HG02970 (cell line): Measurements from ENCODE around the gene LDB1.

Experiments used
- ATAC-seq: cut with Tn5 transposase; IDR thresholded peaks from one replicate; pipeline ENCODE4 v1.9.1; 2021; ENCODE audit warnings: mild to moderate bottlenecking, moderate library complexity, moderate number of reproducible peaks; ENCODE audit not compliant: unreplicated experiment, low FRiP score

The LDB1 gene

DNA sequence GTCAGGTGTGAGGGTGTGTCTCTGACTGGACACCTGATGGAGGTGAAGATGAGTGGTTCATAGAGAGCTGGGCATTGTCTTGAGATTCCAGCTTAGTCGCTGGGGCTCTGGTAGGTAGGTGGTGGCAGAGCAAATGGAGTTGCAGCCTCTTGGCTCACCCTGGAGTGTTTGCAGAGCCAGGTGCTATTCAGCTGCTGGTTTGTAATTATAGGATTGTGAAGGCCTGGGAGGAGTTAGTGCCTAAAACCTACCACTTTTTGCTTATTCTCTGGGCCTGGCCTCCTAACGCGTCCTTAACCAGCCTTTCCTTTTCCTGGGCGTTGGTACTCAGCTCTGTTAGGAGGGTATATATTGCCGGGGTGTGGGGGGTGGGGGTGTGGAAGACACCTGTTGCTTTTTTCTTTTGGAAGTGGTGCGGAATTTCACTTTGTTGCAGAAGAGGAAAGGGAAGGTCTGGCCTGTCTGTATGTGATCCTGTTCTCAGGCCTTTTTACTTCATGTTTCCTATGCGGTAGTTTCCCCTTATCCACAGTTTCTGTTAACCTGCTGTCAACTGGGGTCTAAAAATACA, 15.9 kb upstream of the LDB1 start:
- ATAC-seq = no peak

GRCh38 chr10:102134416-102134815, 14.2 kb upstream of the LDB1 start:
- ATAC-seq = no peak

DNA sequence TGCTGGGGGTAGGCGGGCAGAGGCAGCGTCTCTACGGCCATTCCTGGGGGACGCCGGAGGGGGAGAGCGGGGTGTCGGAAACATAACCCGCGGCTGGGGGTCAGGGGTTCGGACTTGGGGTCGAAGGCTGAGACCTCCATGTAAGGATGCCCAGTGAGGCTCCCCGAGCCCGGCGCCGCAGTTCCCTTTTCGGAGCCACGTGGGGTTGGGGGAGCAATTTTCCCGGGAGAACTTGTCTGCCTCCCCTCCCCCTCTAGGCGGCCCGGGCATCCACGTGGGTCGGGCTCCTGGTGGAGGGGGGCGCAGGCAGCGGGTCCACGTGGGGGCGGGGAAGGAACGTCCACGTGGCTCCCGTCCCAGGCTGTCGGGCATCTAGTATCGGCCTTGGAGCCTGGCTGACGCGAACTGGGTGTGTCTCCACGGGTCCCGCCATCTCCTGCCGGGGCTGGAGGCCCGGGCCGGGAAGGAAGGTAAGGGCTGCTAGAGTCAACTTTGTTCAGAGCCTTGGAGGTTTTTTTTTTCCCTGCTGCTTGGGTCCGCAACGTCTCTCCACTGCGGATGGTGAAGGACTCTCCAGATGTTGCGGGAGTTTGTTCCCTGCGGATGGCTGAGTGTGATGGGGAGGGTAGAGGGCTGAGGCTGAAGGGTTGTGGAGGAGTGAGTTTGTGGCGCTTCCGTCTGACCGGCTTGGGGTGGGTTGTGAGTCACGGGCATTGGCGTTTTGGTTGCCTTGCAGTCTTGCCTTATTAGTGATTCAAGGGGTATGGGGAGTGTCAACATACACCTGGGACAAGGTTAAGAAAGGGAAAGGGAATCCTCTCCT, 13.4 kb upstream of the LDB1 start:
- ATAC-seq = peak; percentile 14

DNA sequence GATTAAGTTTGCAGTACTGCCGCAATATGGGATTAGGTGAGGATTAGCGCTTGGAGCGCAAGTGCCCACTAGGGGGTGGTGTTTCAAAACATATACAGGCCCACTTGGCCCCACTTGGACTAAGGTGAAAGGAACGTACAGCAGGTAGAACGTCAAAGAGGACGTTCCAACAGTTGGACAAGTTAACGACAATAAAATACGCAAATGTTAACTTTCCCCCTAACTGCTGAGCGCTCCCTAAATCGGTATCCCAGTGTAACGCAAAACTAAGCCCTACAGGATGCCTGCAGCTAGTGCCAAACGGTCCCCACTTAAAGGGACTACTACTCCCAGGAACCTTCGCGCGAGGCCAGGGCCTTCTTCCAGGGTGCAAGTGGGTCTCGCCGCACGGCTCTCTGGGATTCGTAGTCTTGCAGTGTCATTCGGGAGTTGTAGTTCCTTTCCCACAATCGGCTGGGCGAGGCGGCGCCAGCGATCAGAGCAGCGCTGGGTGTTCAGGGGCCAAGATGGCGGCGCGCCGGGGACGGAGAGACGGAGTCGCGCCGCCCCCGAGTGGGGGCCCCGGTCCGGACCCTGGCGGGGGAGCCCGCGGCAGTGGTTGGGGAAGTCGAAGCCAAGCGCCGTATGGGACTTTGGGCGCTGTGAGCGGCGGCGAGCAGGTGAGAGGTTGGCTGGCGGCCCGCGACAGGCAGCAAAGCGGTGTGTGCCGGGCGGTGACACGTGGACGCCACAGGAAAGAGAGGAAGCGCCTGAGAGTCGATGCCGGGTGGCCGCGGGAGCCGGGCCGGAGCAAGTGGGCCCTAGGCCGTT, 12.6 kb upstream of the LDB1 start, which contains the start of gene PPRC1:
TSS of gene PPRC1 (plus strand) at position 478 of the 810 bp plus-strand sequence. CDS start at position 507, 29 bp downstream.
- peak; percentile 93 for ATAC-seq

DNA sequence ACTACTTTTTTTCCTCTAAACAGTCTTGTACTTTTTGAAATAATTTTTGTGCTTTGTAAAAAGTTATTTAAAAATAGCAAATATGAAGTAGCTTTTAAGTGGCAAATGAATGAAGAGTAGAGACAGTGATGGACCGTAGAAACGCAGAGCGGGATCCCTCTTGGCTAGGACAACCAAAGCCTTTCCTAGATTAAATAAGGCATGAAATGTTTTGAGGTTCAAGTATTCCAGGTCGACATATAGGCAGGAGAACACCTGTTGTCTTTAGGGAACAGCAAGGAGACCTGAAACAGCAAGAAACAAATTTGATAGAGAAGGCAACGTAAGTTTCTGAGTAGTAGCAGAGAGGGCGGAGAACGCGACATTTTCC, 12.0 kb upstream of the LDB1 start:
- ATAC-seq = no peak

- no peak for ATAC-seq
Observed at GRCh38 chr10:102131286-102132170, 11.4 kb upstream of the LDB1 start.

DNA sequence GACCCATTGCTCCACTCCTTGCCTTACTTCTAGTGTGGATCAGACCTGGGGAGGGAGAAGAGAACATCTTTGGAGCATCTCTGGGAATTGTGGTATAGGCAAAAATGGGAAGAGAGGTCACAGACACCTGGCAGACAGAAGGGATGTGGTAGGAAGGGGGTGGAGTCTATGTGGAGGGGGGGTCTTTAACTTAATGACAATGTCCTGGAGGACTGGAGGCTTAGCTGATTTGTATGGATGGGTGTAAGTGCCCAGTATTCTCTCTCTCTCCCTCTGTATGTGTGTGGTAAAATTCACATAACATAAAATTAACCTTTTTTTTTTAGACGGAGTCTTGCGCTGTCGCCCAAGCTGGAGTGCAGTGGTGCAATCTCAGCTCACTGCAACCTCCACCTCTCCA, 3.1 kb upstream of the LDB1 start:
- no peak for ATAC-seq

DNA sequence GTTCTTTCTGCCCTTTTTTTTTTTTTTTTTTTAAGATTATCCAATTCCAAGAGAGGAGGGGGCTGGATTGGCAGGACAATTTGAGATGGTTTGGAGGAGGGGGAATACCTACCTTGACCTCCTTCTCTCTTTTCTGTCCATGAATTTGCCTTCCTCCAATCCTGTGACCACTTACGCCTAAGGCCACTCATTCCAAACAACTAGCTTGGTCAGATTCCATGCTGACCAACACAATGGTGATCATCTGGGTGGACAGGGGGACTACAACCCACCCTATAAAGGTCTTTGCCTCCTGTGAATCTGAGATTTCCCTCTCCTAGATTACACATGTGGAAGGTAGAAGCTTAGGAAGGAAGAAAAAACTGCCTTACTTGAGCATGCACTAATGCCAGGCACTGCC, 2.3 kb upstream of the LDB1 start:
- ATAC-seq = no peak

GRCh38 chr10:102121739-102122372, 1.7 kb upstream of the LDB1 start:
- ATAC-seq = no peak

- ATAC-seq = no peak
Observed at GRCh38 chr10:102120991-102121738, 997 bp upstream of the LDB1 start.

GRCh38 chr10:102119417-102120141, 589 bp downstream of the LDB1 start:
- ATAC-seq = no peak

DNA sequence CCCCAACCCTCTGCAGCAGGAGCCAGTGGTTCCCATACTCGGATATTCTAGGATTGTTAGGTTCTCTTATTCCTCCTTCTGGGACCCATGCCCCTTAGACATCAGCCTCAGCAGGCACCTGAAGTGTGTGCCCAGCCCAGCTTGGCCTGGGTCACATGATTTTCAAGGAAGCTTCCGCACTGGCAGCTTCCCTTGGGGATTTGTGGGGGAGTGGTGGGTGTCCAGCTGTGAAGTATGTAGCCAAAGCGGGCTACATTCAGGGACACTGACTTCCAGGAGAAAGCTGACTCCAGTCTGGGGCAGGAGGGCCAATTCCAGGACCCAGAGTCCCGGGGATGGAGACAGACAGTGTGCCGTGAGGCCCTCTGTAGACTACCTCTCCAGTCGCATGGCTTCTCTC, 1.3 kb downstream of the LDB1 start:
- no peak for ATAC-seq

GRCh38 chr10:102117391-102118159, 2.6 kb downstream of the LDB1 start:
- ATAC-seq = no peak

GRCh38 chr10:102116656-102117055, 3.5 kb downstream of the LDB1 start:
- no peak for ATAC-seq

DNA sequence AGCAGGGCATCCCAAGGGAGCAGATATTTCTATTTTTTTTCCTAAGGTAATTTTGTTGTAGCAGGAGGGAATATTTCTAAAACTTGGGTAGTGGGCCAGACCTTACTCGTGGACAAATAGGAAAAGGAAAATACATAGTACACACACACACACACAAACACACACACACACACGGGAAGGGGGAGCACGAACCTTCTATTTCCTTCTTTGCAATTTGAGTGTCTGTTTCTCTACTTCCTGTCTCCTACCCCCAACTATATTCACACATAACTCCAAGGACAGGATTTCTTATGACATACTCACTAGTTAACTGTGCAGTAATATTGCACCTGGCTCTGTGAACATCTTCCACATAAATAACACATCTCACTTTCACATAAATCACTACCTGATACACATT, 4.4 kb downstream of the LDB1 start:
- no peak for ATAC-seq

- ATAC-seq = no peak
Observed at GRCh38 chr10:102114861-102115618, 5.1 kb downstream of the LDB1 start.
